Activated CD4-positive, alpha-beta T cell treated with anti-CD3 and anti-CD28 coated beads for 36 hours (primary cell): ENCODE data around the gene MOGAT2. TPM values are rescaled to one million over a fixed set of nuclear protein-coding genes. Genes with fewer than 3 reads are reported as not detected.
A peak's percentile ranks its signal among the peaks of the same experiment; 100 is the strongest.

Experiments
- ATAC-seq: fragments of 200-7000 bp; cut with Tn5 transposase; one replicate; pipeline ENCODE4 v1.10.0; 2021; ENCODE audit warnings: mild to moderate bottlenecking, moderate library complexity
- CTCF ChIA-PET: fragments of 350-600 bp; sonication (Branson Sonifier 250); formaldehyde crosslinking; loops from one replicate; lab custom pipeline; 2021; ENCODE audit warnings: antibody characterized with exemption; lab: Charles Lee
- POLR2A ChIA-PET: fragments of 350-600 bp; sonication (Branson Sonifier 250); formaldehyde crosslinking; loops from one replicate; lab custom pipeline; 2021; ENCODE audit warnings: antibody characterized with exemption, inconsistent platforms; lab: Charles Lee
- DNase-seq: peaks from one replicate; pipeline ENCODE4 v3.0.0-alpha.2; 2020
- H3K27ac Mint-ChIP-seq: one replicate; pipeline ENCODE4 v1.8.0; 2021; ENCODE audit warnings: mixed read lengths
- H3K27me3 Mint-ChIP-seq: one replicate; pipeline ENCODE4 v1.8.0; 2021; ENCODE audit warnings: mixed read lengths
- H3K36me3 Mint-ChIP-seq: one replicate; pipeline ENCODE4 v1.8.0; 2021; ENCODE audit warnings: low read depth, mixed read lengths
- H3K4me1 Mint-ChIP-seq: one replicate; pipeline ENCODE4 v1.8.0; 2021; ENCODE audit warnings: mixed read lengths
- H3K4me3 Mint-ChIP-seq: one replicate; pipeline ENCODE4 v1.8.0; 2021; ENCODE audit warnings: mild to moderate bottlenecking, moderate library complexity, mixed read lengths
- H3K9me3 Mint-ChIP-seq: one replicate; pipeline ENCODE4 v1.8.0; 2021; ENCODE audit warnings: low read depth, mixed read lengths
- intact Hi-C, 2 experiments: fragments of 100-400 bp; cut with DNase I in 1 of 2; cut with micrococcal nuclease in 1 of 2; formaldehyde crosslinking; loops; one replicate each; pipeline versions ENCODE4 v1.14.2 to v1.15.1; 2022 to 2024; cut with DNase I, micrococcal nuclease
- total RNA-seq, 2 experiments: library from RNA; stranded (reverse); gene quantifications; one replicate each; pipeline ENCODE4 v1.2.3, GENCODE V29; 2021

MOGAT2 gene
- total RNA-seq, 2 experiments from 2014 or later, result not detected

- no peak for DNase-seq
- H3K27me3 Mint-ChIP-seq, result peaks cover 2% of the 10 kb centered on the region
- H3K36me3 Mint-ChIP-seq, result no peaks in the 10 kb centered on the region
- H3K4me1 Mint-ChIP-seq, result no peaks in the 10 kb centered on the region
- H3K9me3 Mint-ChIP-seq, result no peaks in the 10 kb centered on the region
- intact Hi-C loops, result loop anchor here (5.0 kb wide), 2 partner anchors 47 to 597 kb away; partner anchors contain the start of gene DGAT2 (in 1 of the 2)
- CTCF ChIA-PET, result interaction anchor here (1.2 kb wide), 1 partner anchor 15 kb away, joined by 5 read pairs; no protein-coding TSS in a partner anchor
- no peak overlapping the region for H3K27ac Mint-ChIP-seq
- no peak overlapping the region for H3K4me3 Mint-ChIP-seq
- no peak for ATAC-seq
- POLR2A ChIA-PET, result no interaction called here
Observed at GRCh38 chr11:75720639-75721038, 3.0 kb downstream of the MOGAT2 start.

- no peaks in the 10 kb centered on the region for H3K9me3 Mint-ChIP-seq
- H3K36me3 Mint-ChIP-seq, result no peaks in the 10 kb centered on the region
- no peak overlapping the region for H3K27ac Mint-ChIP-seq
- ChIA-PET POLR2A (no interaction called here), CTCF (interaction anchor here (0.7 to 1.6 kb wide), 6 partner anchors 8 to 430 kb away, joined by 3 to 11 read pairs (median 4); no protein-coding TSS in a partner anchor)
- no peaks in the 10 kb centered on the region for H3K27me3 Mint-ChIP-seq
- DNase-seq (no peak), ATAC-seq (no peak)
- H3K4me1 Mint-ChIP-seq, result no peaks in the 10 kb centered on the region
- intact Hi-C loops, result loop anchor here (2.0 to 5.0 kb wide), 3 partner anchors 45 to 595 kb away; partner anchors contain the start of gene DGAT2 (in 1 of the 2)
- H3K4me3 Mint-ChIP-seq, result no peak overlapping the region
Observed at GRCh38 chr11:75721852-75722668, 4.4 kb downstream of the MOGAT2 start.

GRCh38 chr11:75722669-75723042 is 5.0 kb downstream of the MOGAT2 start:
- H3K27ac Mint-ChIP-seq, result no peak overlapping the region
- no peaks in the 10 kb centered on the region for H3K27me3 Mint-ChIP-seq
- no peaks in the 10 kb centered on the region for H3K9me3 Mint-ChIP-seq
- intact Hi-C loops, result loop anchor here (1.0 to 5.0 kb wide), 4 partner anchors 45 to 595 kb away; partner anchors contain the start of gene DGAT2 (in 1 of the 2)
- no peaks in the 10 kb centered on the region for H3K36me3 Mint-ChIP-seq
- H3K4me1 Mint-ChIP-seq, result no peaks in the 10 kb centered on the region
- DNase-seq, result no peak
- POLR2A ChIA-PET, result no interaction called here
- no peak overlapping the region for H3K4me3 Mint-ChIP-seq
- no peak for ATAC-seq
- CTCF ChIA-PET, result interaction anchor here (0.9 to 1.6 kb wide), 6 partner anchors 9 to 429 kb away, joined by 3 to 11 read pairs (median 4); no protein-coding TSS in a partner anchor

- intact Hi-C loops, result no loop called here
Observed at GRCh38 chr11:75725547-75726320, 8.1 kb downstream of the MOGAT2 start.

GRCh38 chr11:75728992-75729391 is 11.4 kb downstream of the MOGAT2 start:
- no peak overlapping the region for H3K4me3 Mint-ChIP-seq
- no peaks in the 10 kb centered on the region for H3K36me3 Mint-ChIP-seq
- intact Hi-C loops, result no loop called here
- ChIA-PET POLR2A (no interaction called here), CTCF (no interaction called here)
- H3K9me3 Mint-ChIP-seq, result no peaks in the 10 kb centered on the region
- H3K4me1 Mint-ChIP-seq, result no peaks in the 10 kb centered on the region
- no peak overlapping the region for H3K27ac Mint-ChIP-seq
- no peaks in the 10 kb centered on the region for H3K27me3 Mint-ChIP-seq
- DNase-seq, result no peak
- no peak for ATAC-seq

More at GRCh38 chr11:75725547-75726320, 8.1 kb downstream of the MOGAT2 start:
- ChIA-PET CTCF (interaction anchor here (0.6 to 2.1 kb wide), 3 partner anchors 50 to 619 kb away, joined by 3 to 7 read pairs (median 6); no protein-coding TSS in a partner anchor), POLR2A (no interaction called here)
- Mint-ChIP-seq H3K9me3 (no peaks in the 10 kb centered on the region), H3K27ac (no peak overlapping the region), H3K27me3 (no peaks in the 10 kb centered on the region), H3K36me3 (no peaks in the 10 kb centered on the region), H3K4me1 (no peaks in the 10 kb centered on the region), H3K4me3 (no peak overlapping the region)
- ATAC-seq, result no peak
- DNase-seq, result no peak

GRCh38 chr11:75731095-75731494 is 13.5 kb downstream of the MOGAT2 start:
- intact Hi-C loops, result no loop called here
- no peaks in the 10 kb centered on the region for H3K9me3 Mint-ChIP-seq
- DNase-seq, result no peak
- POLR2A ChIA-PET, result no interaction called here
- H3K4me1 Mint-ChIP-seq, result no peaks in the 10 kb centered on the region
- H3K36me3 Mint-ChIP-seq, result no peaks in the 10 kb centered on the region
- H3K27ac Mint-ChIP-seq, result no peak overlapping the region
- H3K27me3 Mint-ChIP-seq, result no peaks in the 10 kb centered on the region
- H3K4me3 Mint-ChIP-seq, result no peak overlapping the region
- no peak for ATAC-seq
- CTCF ChIA-PET, result interaction anchor here (1.8 kb wide), 1 partner anchor 136 kb away, joined by 4 read pairs; no protein-coding TSS in a partner anchor

- no peaks in the 10 kb centered on the region for H3K27me3 Mint-ChIP-seq
- POLR2A ChIA-PET, result no interaction called here
- DNase-seq, result no peak
- H3K4me1 Mint-ChIP-seq, result no peaks in the 10 kb centered on the region
- H3K36me3 Mint-ChIP-seq, result no peaks in the 10 kb centered on the region
- no peak overlapping the region for H3K27ac Mint-ChIP-seq
- ATAC-seq, result no peak
- no peaks in the 10 kb centered on the region for H3K9me3 Mint-ChIP-seq
- CTCF ChIA-PET, result no interaction called here
- H3K4me3 Mint-ChIP-seq, result no peak overlapping the region
- intact Hi-C loops, result no loop called here
Observed at GRCh38 chr11:75733071-75733430, 15.4 kb downstream of the MOGAT2 start.

GRCh38 chr11:75733431-75734107 is 15.9 kb downstream of the MOGAT2 start:
- POLR2A ChIA-PET, result no interaction called here
- peak; percentile 94 for ATAC-seq

GRCh38 chr11:75734491-75735180 is 17.0 kb downstream of the MOGAT2 start:
- ChIA-PET CTCF (interaction anchor here (0.9 kb wide), 1 partner anchor 11 kb away, joined by 3 read pairs; no protein-coding TSS in a partner anchor), POLR2A (no interaction called here)
- ATAC-seq (no peak), DNase-seq (peak; percentile 16)
- no peak overlapping the region for H3K27ac Mint-ChIP-seq
- intact Hi-C loops, result no loop called here
- no peaks in the 10 kb centered on the region for H3K4me1 Mint-ChIP-seq
- no peaks in the 10 kb centered on the region for H3K27me3 Mint-ChIP-seq
- no peak overlapping the region for H3K4me3 Mint-ChIP-seq
- no peaks in the 10 kb centered on the region for H3K36me3 Mint-ChIP-seq
- no peaks in the 10 kb centered on the region for H3K9me3 Mint-ChIP-seq

More at GRCh38 chr11:75733431-75734107, 15.9 kb downstream of the MOGAT2 start:
- H3K36me3 Mint-ChIP-seq, result no peaks in the 10 kb centered on the region
- no peaks in the 10 kb centered on the region for H3K27me3 Mint-ChIP-seq
- H3K27ac Mint-ChIP-seq, result no peak overlapping the region
- no peaks in the 10 kb centered on the region for H3K9me3 Mint-ChIP-seq
- CTCF ChIA-PET, result no interaction called here
- H3K4me1 Mint-ChIP-seq, result no peaks in the 10 kb centered on the region
- peak; percentile 17 for DNase-seq
- no peak overlapping the region for H3K4me3 Mint-ChIP-seq
- intact Hi-C loops, result no loop called here

- Mint-ChIP-seq H3K4me1 (no peaks in the 10 kb centered on the region), H3K4me3 (no peak overlapping the region), H3K27ac (no peak overlapping the region), H3K27me3 (peaks cover 3% of the 10 kb centered on the region), H3K36me3 (no peaks in the 10 kb centered on the region), H3K9me3 (no peaks in the 10 kb centered on the region)
- no peak for ATAC-seq
- ChIA-PET POLR2A (no interaction called here), CTCF (interaction anchor here (0.9 kb wide), 1 partner anchor 12 kb away, joined by 3 read pairs; no protein-coding TSS in a partner anchor)
- no peak for DNase-seq
- intact Hi-C loops, result no loop called here
Observed at GRCh38 chr11:75735181-75735845, 17.7 kb downstream of the MOGAT2 start.
